ENCODE results near the gene TREH. TPM values are rescaled to one million over a fixed set of nuclear protein-coding genes. Genes with fewer than 3 reads are reported as not detected.
A peak's percentile ranks its signal among the peaks of the same experiment; 100 is the strongest.
"Not testable (repeated sequence)": the region's sequence is repeated elsewhere in the genome, so short reads cannot be mapped to it uniquely, and the experiment has no call there.

Gene TREH
- total RNA-seq, 1 experiment from 2014 or later = 0.15 TPM

DNA sequence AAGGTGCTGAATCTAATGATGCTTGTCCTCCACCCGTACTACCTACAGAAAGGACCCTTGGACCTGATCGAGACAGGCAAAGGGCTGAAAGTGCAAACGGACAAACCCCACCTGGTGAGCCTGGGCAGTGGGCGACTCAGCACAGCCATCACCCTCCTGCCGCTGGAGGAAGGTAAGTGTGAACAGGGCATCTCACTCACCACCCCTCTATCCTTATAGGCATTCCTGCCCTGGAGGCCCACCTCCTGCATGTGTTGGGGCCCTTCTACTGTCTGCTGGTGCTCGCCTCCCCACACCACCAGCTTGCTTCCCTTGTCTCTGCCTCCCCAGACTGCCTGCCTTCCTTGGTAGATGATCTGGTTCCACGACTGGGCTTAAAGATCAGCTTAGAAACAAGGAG is 64.9 kb downstream of the TREH start:
- Histone ChIP-seq H3K9ac (ENCODE audit: low read length) (no peak overlapping the region), H3K36me3 (ENCODE audit: control insufficient read depth in 1 of 2, insufficient read depth in 2 of 2, low read length in 2 of 2) (no peaks in the 10 kb centered on the region), H3K9me3 (ENCODE audit: control insufficient read depth in 1 of 2, insufficient read depth in 1 of 2, low read depth in 1 of 2, low read length in 2 of 2) (no peaks in the 10 kb centered on the region), H4K20me1 (ENCODE audit: insufficient read depth) (no peaks in the 10 kb centered on the region), H3K79me2 (ENCODE audit: insufficient read depth, low read length) (no peaks in the 10 kb centered on the region), H3K27ac (ENCODE audit: low read depth, low read length) (no peak overlapping the region), H3K27me3 (ENCODE audit: insufficient read depth, low read length) (no peaks in the 10 kb centered on the region), H2AFZ (ENCODE audit: low read depth, low read length, poor library complexity, severe bottlenecking) (no peak overlapping the region), H3K4me1 (ENCODE audit: control insufficient read depth in 1 of 2, insufficient read depth in 2 of 2, low read length in 2 of 2) (peaks cover 11 to 32% of the 10 kb centered on the region in 2 experiments), H3K4me3 (replicated peaks in 1 of 2; ENCODE audit: low read depth in 1 of 2, low read length in 2 of 2) (no peak overlapping the region), H3K9me2 (ENCODE audit: insufficient read depth) (no peaks in the 10 kb centered on the region), H3K4me2 (ENCODE audit: low read length) (no peak overlapping the region)
- ATAC-seq (no peak), DNase-seq (ENCODE audit: low read depth, low spot score) (no peak)
- ChIA-PET POLR2A (no interaction called here), RAD21 (ENCODE audit: low non-redundant PET in 1 of 2, low total read pairs in 2 of 2, uncharacterized antibody in 2 of 2, unreplicated experiment in 2 of 2) (no interaction called here), CTCF (no interaction called here)
- BruUV-seq (replicated peaks) = no TSS peak
- intact Hi-C loops (cut with micrococcal nuclease) = loop anchor here (5.0 kb wide), 1 partner anchor 467 kb away; no protein-coding TSS in a partner anchor
- no peak for TF ChIP-seq ELF1 (IDR thresholded peaks at IDR 0.05; ENCODE audit: borderline replicate concordance, low read depth)

DNA sequence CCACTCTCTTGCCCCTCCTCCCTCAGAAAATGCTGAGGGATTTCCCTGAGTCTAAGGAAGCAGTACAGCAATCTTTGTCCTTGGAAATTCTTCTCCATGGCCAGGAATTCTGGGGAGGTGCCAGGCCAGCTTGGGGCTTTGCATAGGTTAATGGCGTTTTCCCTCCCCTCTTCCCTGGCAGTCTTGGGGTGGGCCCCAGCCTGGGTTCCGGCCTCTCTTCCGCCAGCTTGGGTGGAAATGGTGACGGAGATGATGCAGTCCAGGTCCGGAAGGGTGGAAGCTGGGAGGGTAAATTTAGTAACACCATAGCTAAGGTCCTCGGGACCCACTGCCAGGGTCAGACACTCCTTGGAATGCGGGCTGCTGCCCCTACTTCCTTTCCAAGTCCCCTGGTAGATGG is 67.1 kb downstream of the TREH start:
- H3K4me1 ChIP-seq (ENCODE audit: control insufficient read depth in 1 of 2, insufficient read depth in 2 of 2, low read length in 2 of 2) = peaks cover 8 to 32% of the 10 kb centered on the region in 2 experiments
- H4K20me1 ChIP-seq (ENCODE audit: insufficient read depth) = no peaks in the 10 kb centered on the region
- H3K4me2 ChIP-seq (ENCODE audit: low read length) = no peak overlapping the region
- no peaks in the 10 kb centered on the region for H3K36me3 ChIP-seq (ENCODE audit: control insufficient read depth in 1 of 2, insufficient read depth in 2 of 2, low read length in 2 of 2)
- no peaks in the 10 kb centered on the region for H3K9me3 ChIP-seq (ENCODE audit: control insufficient read depth in 1 of 2, insufficient read depth in 1 of 2, low read depth in 1 of 2, low read length in 2 of 2)
- no peak for ATAC-seq
- POLR2A ChIA-PET = interaction anchor here (0.7 to 2.1 kb wide), 2 partner anchors 10 to 456 kb away, joined by 4 to 7 read pairs; no protein-coding TSS in a partner anchor
- no peaks in the 10 kb centered on the region for H3K27me3 ChIP-seq (ENCODE audit: insufficient read depth, low read length)
- intact Hi-C loops (cut with micrococcal nuclease) = loop anchor here (5.0 kb wide), 1 partner anchor 465 kb away; no protein-coding TSS in a partner anchor
- no peak overlapping the region for H2AFZ ChIP-seq (ENCODE audit: low read depth, low read length, poor library complexity, severe bottlenecking)
- no peaks in the 10 kb centered on the region for H3K9me2 ChIP-seq (ENCODE audit: insufficient read depth)
- H3K79me2 ChIP-seq (ENCODE audit: insufficient read depth, low read length) = no peaks in the 10 kb centered on the region
- DNase-seq (ENCODE audit: low read depth, low spot score) = no peak
- TF ChIP-seq, protein P1, sequence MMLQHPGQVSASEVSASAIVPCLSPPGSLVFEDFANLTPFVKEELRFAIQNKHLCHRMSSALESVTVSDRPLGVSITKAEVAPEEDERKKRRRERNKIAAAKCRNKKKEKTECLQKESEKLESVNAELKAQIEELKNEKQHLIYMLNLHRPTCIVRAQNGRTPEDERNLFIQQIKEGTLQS (IDR thresholded peaks at IDR 0.05) = no peak
- TF ChIP-seq ZFX (IDR thresholded peaks at IDR 0.05) (no peak), TCF7L2 (IDR thresholded peaks at IDR 0.05; ENCODE audit: borderline replicate concordance, extremely low read depth, insufficient read depth, insufficient read length) (no peak), ZNF274 (IDR thresholded peaks at IDR 0.05; ENCODE audit: low read depth, low read length) (no peak)
- H3K9ac ChIP-seq (ENCODE audit: low read length) = no peak overlapping the region
- H3K4me3 ChIP-seq (replicated peaks in 1 of 2; ENCODE audit: low read depth in 1 of 2, low read length in 2 of 2) = no peak overlapping the region
- CTCF ChIA-PET = interaction anchor here (0.9 to 1.8 kb wide), 3 partner anchors 9 to 21 kb away, joined by 3 to 7 read pairs (median 3); no protein-coding TSS in a partner anchor
- BruUV-seq (replicated peaks) = no TSS peak
- RAD21 ChIA-PET (ENCODE audit: low non-redundant PET in 1 of 2, low total read pairs in 2 of 2, uncharacterized antibody in 2 of 2, unreplicated experiment in 2 of 2) = no interaction called here
- no peak overlapping the region for H3K27ac ChIP-seq (ENCODE audit: low read depth, low read length)

DNA sequence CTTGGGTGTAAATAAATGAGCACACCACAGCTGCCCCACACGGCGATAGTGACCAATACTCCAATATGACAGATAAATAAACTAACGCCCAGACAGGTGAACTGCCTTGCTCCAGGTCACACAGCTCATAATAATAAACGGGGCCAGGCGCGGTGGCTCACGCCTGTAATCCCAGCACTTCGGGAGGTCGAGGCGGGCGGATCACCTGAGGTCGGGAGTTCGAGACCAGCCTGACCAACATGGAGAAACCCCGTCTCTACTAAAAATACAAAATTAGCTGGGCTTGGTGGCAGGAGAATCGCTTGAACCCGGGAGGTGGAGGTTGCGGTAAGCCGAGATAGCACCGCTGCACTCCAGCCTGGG is 68.0 kb downstream of the TREH start:
- peaks cover 8 to 38% of the 10 kb centered on the region in 2 experiments for H3K4me1 ChIP-seq (ENCODE audit: control insufficient read depth in 1 of 2, insufficient read depth in 2 of 2, low read length in 2 of 2)
- H3K4me3 ChIP-seq (replicated peaks in 1 of 2; ENCODE audit: low read depth in 1 of 2, low read length in 2 of 2); ATAC-seq; H4K20me1 ChIP-seq (ENCODE audit: insufficient read depth); H3K9me3 ChIP-seq (ENCODE audit: control insufficient read depth in 1 of 2, insufficient read depth in 1 of 2, low read depth in 1 of 2, low read length in 2 of 2); H3K36me3 ChIP-seq (ENCODE audit: control insufficient read depth in 1 of 2, insufficient read depth in 2 of 2, low read length in 2 of 2); H3K9ac ChIP-seq (ENCODE audit: low read length); H3K27ac ChIP-seq (ENCODE audit: low read depth, low read length); RAD21 ChIA-PET (ENCODE audit: low non-redundant PET in 1 of 2, low total read pairs in 2 of 2, uncharacterized antibody in 2 of 2, unreplicated experiment in 2 of 2); H3K9me2 ChIP-seq (ENCODE audit: insufficient read depth); DNase-seq (ENCODE audit: low read depth, low spot score); H2AFZ ChIP-seq (ENCODE audit: low read depth, low read length, poor library complexity, severe bottlenecking); BruUV-seq (replicated peaks); H3K27me3 ChIP-seq (ENCODE audit: insufficient read depth, low read length); H3K79me2 ChIP-seq (ENCODE audit: insufficient read depth, low read length): not testable (repeated sequence)
- POLR2A ChIA-PET = interaction anchor here (1.1 kb wide), 1 partner anchor 10 kb away, joined by 3 read pairs; no protein-coding TSS in a partner anchor
- CTCF ChIA-PET = interaction anchor here (1.2 to 1.8 kb wide), 2 partner anchors 10 to 17 kb away, joined by 3 to 7 read pairs; no protein-coding TSS in a partner anchor
- H3K4me2 ChIP-seq (ENCODE audit: low read length) = peak overlapping the region; percentile 42
- intact Hi-C loops (cut with micrococcal nuclease) = loop anchor here (5.0 kb wide), 1 partner anchor 464 kb away; no protein-coding TSS in a partner anchor
